Activated CD8-positive, alpha-beta T cell treated with anti-CD3 and anti-CD28 coated beads, Interleukin-2, amount 10 ng/mL, durations not matched to agents 7 days and 5 days (primary cell): ENCODE results near the gene MUC20. TPM values are rescaled to one million over a fixed set of nuclear protein-coding genes. Genes with fewer than 3 reads are reported as not detected.

ENCODE experiments used
- ATAC-seq: fragments of 150-1000 bp; cut with Tn5 transposase; one replicate; pipeline ENCODE4 v1.10.0; 2021; ENCODE audit warnings: moderate library complexity
- CTCF ChIA-PET: fragments of 350-600 bp; sonication (Branson Sonifier 250); formaldehyde crosslinking; loops from one replicate; lab custom pipeline; 2021; ENCODE audit warnings: antibody characterized with exemption; lab: Charles Lee
- POLR2A ChIA-PET: fragments of 350-600 bp; sonication (Branson Sonifier 250); formaldehyde crosslinking; loops from one replicate; lab custom pipeline; 2021; ENCODE audit warnings: antibody characterized with exemption; lab: Charles Lee
- DNase-seq: peaks from one replicate; pipeline ENCODE4 v3.0.0-alpha.2; 2020
- H3K27ac Mint-ChIP-seq: one replicate; pipeline ENCODE4 v1.8.0; 2021; ENCODE audit warnings: mild to moderate bottlenecking, mixed read lengths
- H3K27me3 Mint-ChIP-seq: one replicate; pipeline ENCODE4 v1.8.0; 2021; ENCODE audit warnings: low read depth, mixed read lengths
- H3K36me3 Mint-ChIP-seq: one replicate; pipeline ENCODE4 v1.8.0; 2021; ENCODE audit warnings: low read depth, mixed read lengths
- H3K4me1 Mint-ChIP-seq: one replicate; pipeline ENCODE4 v1.8.0; 2021; ENCODE audit warnings: low read depth, mixed read lengths
- H3K4me3 Mint-ChIP-seq: one replicate; pipeline ENCODE4 v1.8.0; 2021; ENCODE audit warnings: mild to moderate bottlenecking, mixed read lengths
- H3K9me3 Mint-ChIP-seq: one replicate; pipeline ENCODE4 v1.8.0; 2022; ENCODE audit warnings: mixed read lengths; ENCODE audit not compliant: insufficient read depth
- total RNA-seq, 2 experiments: library from RNA; stranded (reverse); gene quantifications; one replicate each; pipeline ENCODE4 v1.2.3, GENCODE V29; 2021

The MUC20 gene
- total RNA-seq, 2 experiments from 2014 or later, result 0.53 to 1.7 TPM

- Mint-ChIP-seq H3K27ac (no peak overlapping the region), H3K9me3 (no peaks in the 10 kb centered on the region), H3K4me3 (no peak overlapping the region), H3K36me3 (no peaks in the 10 kb centered on the region), H3K27me3 (peaks cover 22% of the 10 kb centered on the region), H3K4me1 (peaks cover 15% of the 10 kb centered on the region)
- DNase-seq (no peak), ATAC-seq (no peak)
- ChIA-PET POLR2A (no interaction called here), CTCF (no interaction called here)
Observed at GRCh38 chr3:195754906-195755305, 34.1 kb downstream of the MUC20 start.

GRCh38 chr3:195755391-195755790 lies 34.6 kb downstream of the MUC20 start:
- H3K27me3 Mint-ChIP-seq, result peaks cover 25% of the 10 kb centered on the region
- no peaks in the 10 kb centered on the region for H3K9me3 Mint-ChIP-seq
- no peaks in the 10 kb centered on the region for H3K36me3 Mint-ChIP-seq
- ChIA-PET POLR2A (no interaction called here), CTCF (no interaction called here)
- ATAC-seq, result no peak
- no peak for DNase-seq
- no peak overlapping the region for H3K27ac Mint-ChIP-seq
- peaks cover 15% of the 10 kb centered on the region for H3K4me1 Mint-ChIP-seq
- no peak overlapping the region for H3K4me3 Mint-ChIP-seq

GRCh38 chr3:195755791-195756676 lies 35.3 kb downstream of the MUC20 start:
- Mint-ChIP-seq H3K27ac (peak overlapping the region; percentile 12), H3K9me3 (no peaks in the 10 kb centered on the region), H3K4me1 (peaks cover 15% of the 10 kb centered on the region), H3K36me3 (no peaks in the 10 kb centered on the region), H3K27me3 (peaks cover 31% of the 10 kb centered on the region), H3K4me3 (no peak overlapping the region)
- ATAC-seq (peak; percentile 71), DNase-seq (peak; percentile 49)
- ChIA-PET CTCF (interaction anchor here (1.0 kb wide), 1 partner anchor 94 kb away, joined by 3 read pairs; no protein-coding TSS in a partner anchor), POLR2A (no interaction called here)

GRCh38 chr3:195757438-195757770 lies 36.6 kb downstream of the MUC20 start:
- H3K27me3 Mint-ChIP-seq, result peaks cover 31% of the 10 kb centered on the region
- no peak for DNase-seq
- no peak overlapping the region for H3K27ac Mint-ChIP-seq
- H3K4me1 Mint-ChIP-seq, result peaks cover 18% of the 10 kb centered on the region
- no peak for ATAC-seq
- H3K4me3 Mint-ChIP-seq, result no peak overlapping the region
- H3K9me3 Mint-ChIP-seq, result no peaks in the 10 kb centered on the region
- POLR2A ChIA-PET, result no interaction called here
- CTCF ChIA-PET, result no interaction called here
- no peaks in the 10 kb centered on the region for H3K36me3 Mint-ChIP-seq

GRCh38 chr3:195757827-195758226 lies 37.0 kb downstream of the MUC20 start:
- Mint-ChIP-seq H3K36me3 (no peaks in the 10 kb centered on the region), H3K4me3 (no peak overlapping the region), H3K9me3 (no peaks in the 10 kb centered on the region), H3K27me3 (peaks cover 31% of the 10 kb centered on the region), H3K4me1 (peaks cover 18% of the 10 kb centered on the region), H3K27ac (no peak overlapping the region)
- CTCF ChIA-PET, result no interaction called here
- DNase-seq (no peak), ATAC-seq (no peak)
- POLR2A ChIA-PET, result no interaction called here

GRCh38 chr3:195758721-195759353 lies 38.1 kb downstream of the MUC20 start:
- no peak overlapping the region for H3K4me3 Mint-ChIP-seq
- DNase-seq (no peak), ATAC-seq (no peak)
- no peak overlapping the region for H3K27ac Mint-ChIP-seq
- ChIA-PET CTCF (no interaction called here), POLR2A (interaction anchor here (0.6 kb wide), 1 partner anchor 63 kb away, joined by 3 read pairs; no protein-coding TSS in a partner anchor)
- no peaks in the 10 kb centered on the region for H3K36me3 Mint-ChIP-seq
- no peaks in the 10 kb centered on the region for H3K9me3 Mint-ChIP-seq
- peaks cover 40% of the 10 kb centered on the region for H3K27me3 Mint-ChIP-seq
- peaks cover 16% of the 10 kb centered on the region for H3K4me1 Mint-ChIP-seq

- Mint-ChIP-seq H3K4me3 (no peak overlapping the region), H3K27ac (no peak overlapping the region), H3K4me1 (peaks cover 16% of the 10 kb centered on the region), H3K9me3 (no peaks in the 10 kb centered on the region), H3K27me3 (peaks cover 44% of the 10 kb centered on the region), H3K36me3 (no peaks in the 10 kb centered on the region)
- DNase-seq, result no peak
- ChIA-PET CTCF (no interaction called here), POLR2A (interaction anchor here (0.8 kb wide), 1 partner anchor 10 kb away, joined by 3 read pairs; no protein-coding TSS in a partner anchor)
- ATAC-seq, result no peak
Observed at GRCh38 chr3:195760345-195761122, 39.8 kb downstream of the MUC20 start.

GRCh38 chr3:195761123-195761566 lies 40.4 kb downstream of the MUC20 start:
- ChIA-PET POLR2A (interaction anchor here (0.8 kb wide), 1 partner anchor 9 kb away, joined by 3 read pairs; no protein-coding TSS in a partner anchor), CTCF (no interaction called here)

GRCh38 chr3:195761567-195762248 lies 40.9 kb downstream of the MUC20 start:
- no peaks in the 10 kb centered on the region for H3K9me3 Mint-ChIP-seq
- peaks cover 7% of the 10 kb centered on the region for H3K4me1 Mint-ChIP-seq
- DNase-seq, result no peak
- H3K27me3 Mint-ChIP-seq, result peaks cover 44% of the 10 kb centered on the region
- H3K4me3 Mint-ChIP-seq, result no peak overlapping the region
- ChIA-PET CTCF (no interaction called here), POLR2A (no interaction called here)
- no peak overlapping the region for H3K27ac Mint-ChIP-seq
- H3K36me3 Mint-ChIP-seq, result no peaks in the 10 kb centered on the region
- peak; percentile 61 for ATAC-seq

More at GRCh38 chr3:195761123-195761566, 40.4 kb downstream of the MUC20 start:
- no peak overlapping the region for H3K27ac Mint-ChIP-seq
- no peak overlapping the region for H3K4me3 Mint-ChIP-seq
- H3K4me1 Mint-ChIP-seq, result peaks cover 10% of the 10 kb centered on the region
- DNase-seq (no peak), ATAC-seq (no peak)
- H3K9me3 Mint-ChIP-seq, result no peaks in the 10 kb centered on the region
- H3K27me3 Mint-ChIP-seq, result peaks cover 44% of the 10 kb centered on the region
- no peaks in the 10 kb centered on the region for H3K36me3 Mint-ChIP-seq

GRCh38 chr3:195762249-195762585 lies 41.4 kb downstream of the MUC20 start:
- Mint-ChIP-seq H3K9me3 (no peaks in the 10 kb centered on the region), H3K4me3 (no peak overlapping the region), H3K27ac (no peak overlapping the region), H3K4me1 (peaks cover 3% of the 10 kb centered on the region), H3K27me3 (peaks cover 40% of the 10 kb centered on the region), H3K36me3 (no peaks in the 10 kb centered on the region)
- ChIA-PET POLR2A (no interaction called here), CTCF (no interaction called here)
- DNase-seq (no peak), ATAC-seq (no peak)

- CTCF ChIA-PET, result no interaction called here
- peaks cover 3% of the 10 kb centered on the region for H3K4me1 Mint-ChIP-seq
- no peaks in the 10 kb centered on the region for H3K9me3 Mint-ChIP-seq
- no peak overlapping the region for H3K4me3 Mint-ChIP-seq
- no peak overlapping the region for H3K27ac Mint-ChIP-seq
- DNase-seq (no peak), ATAC-seq (no peak)
- H3K36me3 Mint-ChIP-seq, result no peaks in the 10 kb centered on the region
- peaks cover 39% of the 10 kb centered on the region for H3K27me3 Mint-ChIP-seq
- POLR2A ChIA-PET, result no interaction called here
Observed at GRCh38 chr3:195762611-195763010, 41.8 kb downstream of the MUC20 start.
